HepG2 (cell line): ENCODE data around the gene SLC38A3. TPM values are rescaled to one million over a fixed set of nuclear protein-coding genes. Genes with fewer than 3 reads are reported as not detected.
A peak's percentile ranks its signal among the peaks of the same experiment; 100 is the strongest.

ENCODE experiments used
- ARNT ChIP-seq: fragments of 450-650 bp; IDR thresholded peaks from 2 replicates; pipeline ENCODE4 v1.6.1; 2017
- ATM ChIP-seq: fragments of 450-650 bp; IDR thresholded peaks from 2 replicates; pipeline ENCODE4 v1.7.1; 2017; ENCODE audit warnings: mild to moderate bottlenecking, borderline replicate concordance
- CEBPG ChIP-seq: IDR thresholded peaks from 2 replicates; pipeline ENCODE4 v1.6.1; 2016
- GATAD1 ChIP-seq: IDR thresholded peaks from 2 replicates; pipeline ENCODE4 v1.6.1; 2016; ENCODE audit warnings: missing genetic modification reagents, missing compliant biosample characterization
- HMGXB3 ChIP-seq: sonication (generic); formaldehyde crosslinking; IDR thresholded peaks from 2 replicates; pipeline ENCODE4 v1.4.0; 2020; ENCODE audit warnings: missing genetic modification reagents, borderline replicate concordance
- HNRNPUL1 ChIP-seq: fragments of 200-400 bp; formaldehyde crosslinking; IDR thresholded peaks from 2 replicates; pipeline ENCODE4 v1.6.1; 2017; ENCODE audit warnings: low read depth, mild to moderate bottlenecking, low read length, moderate library complexity
- MAZ ChIP-seq, 2 experiments: sonication (generic) in 1 of 2; formaldehyde crosslinking in 1 of 2; IDR thresholded peaks; 2 replicates each; pipeline versions ENCODE4 v1.5.0 to v1.6.1; 2012 to 2020; ENCODE audit warnings: low read depth in 2 of 2, mild to moderate bottlenecking in 2 of 2, borderline replicate concordance in 1 of 2, improper control_type of control experiment in 1 of 2, low read length in 1 of 2, missing genetic modification reagents in 1 of 2, moderate library complexity in 1 of 2
- MLXIP ChIP-seq: sonication (generic); formaldehyde crosslinking; IDR thresholded peaks from 2 replicates; pipeline ENCODE4 v1.9.0; 2021; ENCODE audit warnings: missing genetic modification reagents, borderline replicate concordance
- RBM22 ChIP-seq: fragments of 200-400 bp; formaldehyde crosslinking; optimal IDR thresholded peaks from 2 replicates; pipeline ENCODE3; 2017; ENCODE audit warnings: mild to moderate bottlenecking, low read length, moderate library complexity
- RFX3 ChIP-seq: IDR thresholded peaks from 2 replicates; pipeline ENCODE4 v1.6.1; 2016; ENCODE audit warnings: missing biosample characterization, missing genetic modification reagents
- ZBTB10 ChIP-seq: sonication (generic); formaldehyde crosslinking; IDR thresholded peaks from 2 replicates; pipeline ENCODE4 v1.4.0; 2020; ENCODE audit warnings: missing genetic modification reagents, borderline replicate concordance
- ZHX1 ChIP-seq: sonication (generic); formaldehyde crosslinking; IDR thresholded peaks from 2 replicates; pipeline ENCODE4 v1.8.1; 2022; ENCODE audit warnings: low read depth, mild to moderate bottlenecking, missing genetic modification reagents
- ZMYM2 ChIP-seq: sonication (generic); formaldehyde crosslinking; IDR thresholded peaks from 2 replicates; pipeline ENCODE4 v1.8.0; 2022; ENCODE audit warnings: mild to moderate bottlenecking, missing genetic modification reagents
- ZNF180 ChIP-seq: sonication (generic); formaldehyde crosslinking; IDR thresholded peaks from 2 replicates; pipeline ENCODE4 v1.4.0; 2020; ENCODE audit warnings: low read depth, missing genetic modification reagents, borderline replicate concordance
- ZNF577 ChIP-seq: sonication (generic); formaldehyde crosslinking; IDR thresholded peaks from 2 replicates; pipeline ENCODE4 v1.4.0; 2020; ENCODE audit warnings: mild to moderate bottlenecking, low read depth, missing genetic modification reagents, borderline replicate concordance
- polyA plus RNA-seq, 8 experiments: library from polyadenylated mRNA; depleted of rRNA in 3 of 8; stranded (reverse) in 7 of 8; unstranded in 1 of 8; fragments of >200 nt; fragmentation: Illumina TruSeq in 4 of 8; extraction: Trizol in 4 of 8; gene quantifications; 2 replicates each; pipeline versions ENCODE4 v1.2.1 to v1.2.3, GENCODE V29; 2011 to 2016; ENCODE audit warnings: low read depth in 4 of 8, missing spikeins in 1 of 8, mixed read lengths in 1 of 8; ENCODE audit not compliant: insufficient read depth in 1 of 8
- total RNA-seq, 5 experiments: library from RNA; depleted of rRNA; stranded (reverse); fragments of >200 nt; fragmentation: Illumina TruSeq; extraction: Trizol; gene quantifications; 2 replicates each; pipeline ENCODE4 v1.2.3, GENCODE V29; 2016; ENCODE audit warnings: low read depth in 1 of 5

The SLC38A3 gene
- total and polyA plus RNA-seq, 2 of the 13 experiments (the other 11 are each of a cell fraction or from before 2014, with no cell fraction given), result 29.8 to 164 TPM

- peak; percentile 71 for TF ChIP-seq HMGXB3 (CRISPR knock-in tag)
- TF ChIP-seq ARNT, result no peak
- TF ChIP-seq ZHX1 (CRISPR knock-in tag), result no peak
- peak; percentile 59; the same call in 1 of the 2 replicates for TF ChIP-seq ZBTB10 (CRISPR knock-in tag)
- TF ChIP-seq RBM22, result no peak
- no peak for TF ChIP-seq RFX3 (CRISPR knock-in tag)
- no peak for TF ChIP-seq MLXIP (CRISPR knock-in tag)
- no peak for TF ChIP-seq ATM
- TF ChIP-seq HNRNPUL1, result no peak
- no peak for TF ChIP-seq MAZ (IDR thresholded peaks at IDR 0.05; ENCODE audit: borderline replicate concordance, low read depth, low read length)
- peak; percentile 56; the same call in 1 of the 2 replicates for TF ChIP-seq MAZ (CRISPR knock-in tag; IDR thresholded peaks at IDR 0.05; ENCODE audit: low read depth)
- no peak for TF ChIP-seq GATAD1 (CRISPR knock-in tag)
- TF ChIP-seq CEBPG (CRISPR knock-in tag), result no peak
- TF ChIP-seq ZNF577 (CRISPR knock-in tag), result no peak
- TF ChIP-seq ZNF180 (CRISPR knock-in tag), result no peak
- 0 out of 2 replicates have a peak, but pooled peaks have one; percentile 38 for TF ChIP-seq ZMYM2
These were observed 3.3 kb upstream of the SLC38A3 start (continued) for GRCh38 chr3:50201573-50202315.
